Metanephros (tissue), 1 donor: Measurements from ENCODE around the gene EBLN1. TPM values are rescaled to one million over a fixed set of nuclear protein-coding genes. Genes with fewer than 3 reads are reported as not detected.

ENCODE experiments used
- total RNA-seq: library from RNA; depleted of rRNA; stranded (reverse); fragments of >200 nt; gene quantifications from one replicate; pipeline ENCODE4 v1.2.3, GENCODE V29; 2014

EBLN1 gene
- not detected for total RNA-seq

GRCh38 chr10:22217842-22218241 is at the start of gene EBLN1:
EBLN1 (minus strand) TSS chr10:22218015; CDS start chr10:22209983, 8,032 bp downstream.

Other genes starting within 250 kb of the EBLN1 start
- gene DNAJC1, start 214.3 kb downstream of the EBLN1 start, total RNA-seq = 43.8 TPM
- gene COMMD3, start 98.4 kb upstream of the EBLN1 start, total RNA-seq = 40.2 TPM
- 62.5 TPM for gene BMI1, start 103.1 kb upstream of the EBLN1 start, total RNA-seq
- 1.2 TPM for gene SPAG6, start 127.5 kb upstream of the EBLN1 start, total RNA-seq